ENCODE results near the gene OMD.
A peak's percentile ranks its signal among the peaks of the same experiment; 100 is the strongest.

OMD gene

GRCh38 chr9:92408747-92409478 is 15.4 kb downstream of the OMD start:
- DNase-seq, result no peak

GRCh38 chr9:92407818-92408217 is 16.5 kb downstream of the OMD start:
- DNase-seq, result no peak

- no peak for DNase-seq
These were observed 17.8 kb downstream of the OMD start for GRCh38 chr9:92406477-92406876.

- no peak for DNase-seq
These were observed 18.5 kb downstream of the OMD start for GRCh38 chr9:92405818-92406217.

GRCh38 chr9:92404042-92404836 is 20.0 kb downstream of the OMD start, which contains the start of gene OGN:
TSS of gene OGN (minus strand) at chr9:92404578. CDS start at chr9:92403407, 1,171 bp downstream.
- DNase-seq, result peak; percentile 34

GRCh38 chr9:92402826-92403745 is 21.2 kb downstream of the OMD start:
- no peak for DNase-seq

GRCh38 chr9:92402360-92402759 is 21.9 kb downstream of the OMD start:
- no peak for DNase-seq

- DNase-seq, result no peak
These were observed 26.4 kb downstream of the OMD start for GRCh38 chr9:92397853-92398252.

GRCh38 chr9:92395617-92396016 is 28.7 kb downstream of the OMD start:
- DNase-seq, result no peak

GRCh38 chr9:92393686-92394085 is 30.6 kb downstream of the OMD start:
- DNase-seq, result no peak

GRCh38 chr9:92392690-92393089 is 31.6 kb downstream of the OMD start:
- no peak for DNase-seq

- DNase-seq, result no peak
These were observed 38.3 kb downstream of the OMD start for GRCh38 chr9:92385953-92386352.

- DNase-seq, result no peak
These were observed 38.8 kb downstream of the OMD start for GRCh38 chr9:92385477-92385876.

- DNase-seq, result no peak
These were observed 39.3 kb downstream of the OMD start for GRCh38 chr9:92385001-92385400.

GRCh38 chr9:92384375-92384774 is 39.9 kb downstream of the OMD start:
- DNase-seq, result no peak

GRCh38 chr9:92381775-92382174 is 42.5 kb downstream of the OMD start:
- DNase-seq, result no peak

- DNase-seq, result no peak
These were observed 43.7 kb downstream of the OMD start for GRCh38 chr9:92380603-92381002.

GRCh38 chr9:92378865-92379560 is 45.3 kb downstream of the OMD start:
- DNase-seq, result no peak

- DNase-seq, result peak; percentile 6
These were observed 46.4 kb downstream of the OMD start for GRCh38 chr9:92377876-92378275.

- DNase-seq, result no peak
These were observed 51.1 kb downstream of the OMD start for GRCh38 chr9:92373167-92373566.

GRCh38 chr9:92369075-92369474 is 55.2 kb downstream of the OMD start:
- no peak for DNase-seq

Data from NCI-H2171 treated with DMSO at 0.1 percent for 48 hours (cell line).